Prostate gland (tissue), 2 donors: ENCODE measurements around the gene ACKR3.

Experiments
- POLR2A ChIP-seq: fragments of 450-650 bp; IDR thresholded peaks from one replicate; pipeline ENCODE4 v1.6.1; 2016; ENCODE audit warnings: antibody characterized with exemption, mild to moderate bottlenecking
- POLR2AphosphoS5 ChIP-seq: sonication (generic); formaldehyde crosslinking; IDR thresholded peaks from one replicate; pipeline ENCODE4 v1.6.1; 2017; ENCODE audit warnings: antibody characterized with exemption
- TF ChIP-seq, protein P1 (sequence below), 4 experiments: fragments of 200-600 bp in 2 of 4; fragments of 450-650 bp in 2 of 4; sonication (generic) in 2 of 4; IDR thresholded peaks; 1 replicate in 3 of 4; 2 replicates in 1 of 4; pipeline ENCODE4 v1.5.1; 2016 to 2019; ENCODE audit warnings: antibody characterized with exemption in 4 of 4, mild to moderate bottlenecking in 2 of 4, moderate library complexity in 2 of 4

DNA sequence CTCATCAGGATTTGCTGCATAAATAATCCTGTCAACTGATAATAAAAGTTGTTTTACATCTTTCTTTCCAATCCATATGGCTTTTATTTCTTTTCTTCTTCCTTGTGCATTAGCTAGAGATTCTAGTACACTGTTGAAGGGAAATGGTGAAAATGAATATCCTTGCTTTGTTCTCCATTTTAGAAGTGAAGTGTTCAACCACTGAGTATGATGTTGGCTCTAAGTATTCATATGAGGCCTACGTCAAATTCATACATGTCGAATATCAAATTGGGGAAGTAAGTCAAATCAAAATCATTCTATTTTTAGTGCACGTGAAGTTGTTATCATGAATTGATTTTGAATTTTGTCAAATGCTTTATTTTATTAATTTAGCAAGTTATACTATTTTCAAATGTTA is 7.8 kb upstream of the ACKR3 start:
- no peak for TF ChIP-seq POLR2AphosphoS5
- TF ChIP-seq, protein P1, sequence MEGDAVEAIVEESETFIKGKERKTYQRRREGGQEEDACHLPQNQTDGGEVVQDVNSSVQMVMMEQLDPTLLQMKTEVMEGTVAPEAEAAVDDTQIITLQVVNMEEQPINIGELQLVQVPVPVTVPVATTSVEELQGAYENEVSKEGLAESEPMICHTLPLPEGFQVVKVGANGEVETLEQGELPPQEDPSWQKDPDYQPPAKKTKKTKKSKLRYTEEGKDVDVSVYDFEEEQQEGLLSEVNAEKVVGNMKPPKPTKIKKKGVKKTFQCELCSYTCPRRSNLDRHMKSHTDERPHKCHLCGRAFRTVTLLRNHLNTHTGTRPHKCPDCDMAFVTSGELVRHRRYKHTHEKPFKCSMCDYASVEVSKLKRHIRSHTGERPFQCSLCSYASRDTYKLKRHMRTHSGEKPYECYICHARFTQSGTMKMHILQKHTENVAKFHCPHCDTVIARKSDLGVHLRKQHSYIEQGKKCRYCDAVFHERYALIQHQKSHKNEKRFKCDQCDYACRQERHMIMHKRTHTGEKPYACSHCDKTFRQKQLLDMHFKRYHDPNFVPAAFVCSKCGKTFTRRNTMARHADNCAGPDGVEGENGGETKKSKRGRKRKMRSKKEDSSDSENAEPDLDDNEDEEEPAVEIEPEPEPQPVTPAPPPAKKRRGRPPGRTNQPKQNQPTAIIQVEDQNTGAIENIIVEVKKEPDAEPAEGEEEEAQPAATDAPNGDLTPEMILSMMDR (IDR thresholded peaks at IDR 0.05) = no peak
- no peak for TF ChIP-seq POLR2A
